ENCODE data around the gene CENPB. TPM values are rescaled to one million over a fixed set of nuclear protein-coding genes. Genes with fewer than 3 reads are reported as not detected.

The CENPB gene
- polyA plus RNA-seq, 1 donor from 2014 or later, result 37.9 TPM

DNA sequence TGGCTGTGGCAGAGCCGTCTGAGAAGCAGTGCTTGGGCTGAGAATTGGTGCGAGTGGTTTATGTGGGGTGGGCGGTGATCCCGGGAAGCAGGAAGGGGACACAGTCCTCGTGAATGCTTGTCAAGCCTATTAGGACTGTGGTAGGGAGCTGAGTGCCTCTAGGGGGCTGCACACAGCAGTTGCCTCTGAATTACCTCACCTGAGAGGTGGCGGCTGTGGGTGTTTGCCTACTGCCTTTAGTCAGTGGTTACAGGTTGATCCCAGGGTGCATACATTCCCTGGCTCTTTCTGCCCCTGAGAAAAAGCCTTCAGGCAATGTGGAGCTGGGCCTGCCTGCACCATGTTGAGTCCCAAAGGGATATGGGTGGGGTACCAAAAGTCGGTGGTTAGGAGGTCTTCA lies 39.0 kb upstream of the CENPB start:
- Histone ChIP-seq H3F3A (ENCODE audit: insufficient read depth, low read length, poor library complexity, severe bottlenecking) (no peaks in the 10 kb centered on the region), H2AFZ (ENCODE audit: low read depth, low read length) (no peak overlapping the region), H3K9me3 (ENCODE audit: low read length) (no peaks in the 10 kb centered on the region), H3K36me3 (ENCODE audit: insufficient read depth, low read length) (no peaks in the 10 kb centered on the region), H3K27ac (ENCODE audit: low read length) (no peak overlapping the region), H3K27me3 (ENCODE audit: insufficient read depth, low read depth, low read length) (no peaks in the 10 kb centered on the region), H4K20me1 (ENCODE audit: insufficient read depth) (no peaks in the 10 kb centered on the region), H3K4me3 (ENCODE audit: low read length) (no peak overlapping the region), H3K9me2 (ENCODE audit: insufficient read depth, low read length) (no peaks in the 10 kb centered on the region), H3K4me2 (ENCODE audit: low read length) (no peak overlapping the region), H3K79me2 (replicated peaks; ENCODE audit: insufficient read depth, low read length) (peaks cover 6% of the 10 kb centered on the region), H3K9ac (ENCODE audit: low read length) (no peak overlapping the region)
- TF ChIP-seq TAF1 (IDR thresholded peaks at IDR 0.05; ENCODE audit: low read depth), result no peak
- no peak for TF ChIP-seq SMC3 (conservative IDR thresholded peaks at IDR 0.05; ENCODE audit: poor library complexity)
- TF ChIP-seq MXI1 (conservative IDR thresholded peaks at IDR 0.05; ENCODE audit: poor library complexity, severe bottlenecking), result no peak
- TF ChIP-seq, protein P1, sequence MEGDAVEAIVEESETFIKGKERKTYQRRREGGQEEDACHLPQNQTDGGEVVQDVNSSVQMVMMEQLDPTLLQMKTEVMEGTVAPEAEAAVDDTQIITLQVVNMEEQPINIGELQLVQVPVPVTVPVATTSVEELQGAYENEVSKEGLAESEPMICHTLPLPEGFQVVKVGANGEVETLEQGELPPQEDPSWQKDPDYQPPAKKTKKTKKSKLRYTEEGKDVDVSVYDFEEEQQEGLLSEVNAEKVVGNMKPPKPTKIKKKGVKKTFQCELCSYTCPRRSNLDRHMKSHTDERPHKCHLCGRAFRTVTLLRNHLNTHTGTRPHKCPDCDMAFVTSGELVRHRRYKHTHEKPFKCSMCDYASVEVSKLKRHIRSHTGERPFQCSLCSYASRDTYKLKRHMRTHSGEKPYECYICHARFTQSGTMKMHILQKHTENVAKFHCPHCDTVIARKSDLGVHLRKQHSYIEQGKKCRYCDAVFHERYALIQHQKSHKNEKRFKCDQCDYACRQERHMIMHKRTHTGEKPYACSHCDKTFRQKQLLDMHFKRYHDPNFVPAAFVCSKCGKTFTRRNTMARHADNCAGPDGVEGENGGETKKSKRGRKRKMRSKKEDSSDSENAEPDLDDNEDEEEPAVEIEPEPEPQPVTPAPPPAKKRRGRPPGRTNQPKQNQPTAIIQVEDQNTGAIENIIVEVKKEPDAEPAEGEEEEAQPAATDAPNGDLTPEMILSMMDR (IDR thresholded peaks at IDR 0.05; ENCODE audit: poor library complexity, severe bottlenecking), result no peak

DNA sequence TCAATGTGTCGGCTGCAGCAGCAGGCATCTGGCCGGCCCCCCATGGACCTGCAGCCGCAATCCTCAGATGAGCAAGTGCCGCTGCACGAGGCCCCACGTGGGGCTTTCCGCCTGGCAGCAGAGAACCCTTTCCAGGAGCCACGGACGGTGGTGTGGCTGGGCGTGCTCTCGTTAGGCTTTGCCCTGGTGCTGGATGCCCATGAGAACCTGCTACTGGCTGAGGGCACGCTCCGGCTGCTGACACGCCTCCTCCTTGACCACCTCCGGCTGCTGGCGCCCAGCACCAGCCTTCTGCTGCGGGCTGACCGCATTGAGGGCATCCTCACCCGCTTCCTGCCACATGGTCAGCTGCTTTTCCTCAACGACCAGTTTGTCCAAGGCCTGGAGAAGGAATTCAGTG lies 37.3 kb upstream of the CENPB start:
- Histone ChIP-seq H4K20me1 (ENCODE audit: insufficient read depth) (no peaks in the 10 kb centered on the region), H3K27me3 (ENCODE audit: insufficient read depth, low read depth, low read length) (no peaks in the 10 kb centered on the region), H3K9ac (ENCODE audit: low read length) (no peak overlapping the region), H3K4me3 (ENCODE audit: low read length) (no peak overlapping the region), H2AFZ (ENCODE audit: low read depth, low read length) (no peak overlapping the region), H3F3A (ENCODE audit: insufficient read depth, low read length, poor library complexity, severe bottlenecking) (peaks cover 7% of the 10 kb centered on the region), H3K4me2 (ENCODE audit: low read length) (no peak overlapping the region), H3K9me3 (ENCODE audit: low read length) (no peaks in the 10 kb centered on the region), H3K9me2 (ENCODE audit: insufficient read depth, low read length) (no peaks in the 10 kb centered on the region), H3K27ac (ENCODE audit: low read length) (no peak overlapping the region), H3K36me3 (ENCODE audit: insufficient read depth, low read length) (no peaks in the 10 kb centered on the region), H3K79me2 (replicated peaks; ENCODE audit: insufficient read depth, low read length) (peaks cover 6% of the 10 kb centered on the region)
- TF ChIP-seq EP300 (conservative IDR thresholded peaks at IDR 0.05; ENCODE audit: poor library complexity, severe bottlenecking), result no peak
- TF ChIP-seq TAF1 (IDR thresholded peaks at IDR 0.05; ENCODE audit: low read depth), result no peak
- TF ChIP-seq POLR2AphosphoS5 (IDR thresholded peaks at IDR 0.05), result no peak
- no peak for TF ChIP-seq MXI1 (conservative IDR thresholded peaks at IDR 0.05; ENCODE audit: poor library complexity, severe bottlenecking)
- TF ChIP-seq EZH2 (IDR thresholded peaks at IDR 0.05; ENCODE audit: borderline replicate concordance, insufficient read depth, low read length, poor library complexity, severe bottlenecking), result no peak
- TF ChIP-seq, protein P1 (IDR thresholded peaks at IDR 0.05; ENCODE audit: poor library complexity, severe bottlenecking), result no peak
- TF ChIP-seq RAD21 (conservative IDR thresholded peaks at IDR 0.05), result no peak
- TF ChIP-seq, protein P2, sequence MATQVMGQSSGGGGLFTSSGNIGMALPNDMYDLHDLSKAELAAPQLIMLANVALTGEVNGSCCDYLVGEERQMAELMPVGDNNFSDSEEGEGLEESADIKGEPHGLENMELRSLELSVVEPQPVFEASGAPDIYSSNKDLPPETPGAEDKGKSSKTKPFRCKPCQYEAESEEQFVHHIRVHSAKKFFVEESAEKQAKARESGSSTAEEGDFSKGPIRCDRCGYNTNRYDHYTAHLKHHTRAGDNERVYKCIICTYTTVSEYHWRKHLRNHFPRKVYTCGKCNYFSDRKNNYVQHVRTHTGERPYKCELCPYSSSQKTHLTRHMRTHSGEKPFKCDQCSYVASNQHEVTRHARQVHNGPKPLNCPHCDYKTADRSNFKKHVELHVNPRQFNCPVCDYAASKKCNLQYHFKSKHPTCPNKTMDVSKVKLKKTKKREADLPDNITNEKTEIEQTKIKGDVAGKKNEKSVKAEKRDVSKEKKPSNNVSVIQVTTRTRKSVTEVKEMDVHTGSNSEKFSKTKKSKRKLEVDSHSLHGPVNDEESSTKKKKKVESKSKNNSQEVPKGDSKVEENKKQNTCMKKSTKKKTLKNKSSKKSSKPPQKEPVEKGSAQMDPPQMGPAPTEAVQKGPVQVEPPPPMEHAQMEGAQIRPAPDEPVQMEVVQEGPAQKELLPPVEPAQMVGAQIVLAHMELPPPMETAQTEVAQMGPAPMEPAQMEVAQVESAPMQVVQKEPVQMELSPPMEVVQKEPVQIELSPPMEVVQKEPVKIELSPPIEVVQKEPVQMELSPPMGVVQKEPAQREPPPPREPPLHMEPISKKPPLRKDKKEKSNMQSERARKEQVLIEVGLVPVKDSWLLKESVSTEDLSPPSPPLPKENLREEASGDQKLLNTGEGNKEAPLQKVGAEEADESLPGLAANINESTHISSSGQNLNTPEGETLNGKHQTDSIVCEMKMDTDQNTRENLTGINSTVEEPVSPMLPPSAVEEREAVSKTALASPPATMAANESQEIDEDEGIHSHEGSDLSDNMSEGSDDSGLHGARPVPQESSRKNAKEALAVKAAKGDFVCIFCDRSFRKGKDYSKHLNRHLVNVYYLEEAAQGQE (IDR thresholded peaks at IDR 0.05; ENCODE audit: borderline replicate concordance), result no peak
- TF ChIP-seq SMC3 (conservative IDR thresholded peaks at IDR 0.05; ENCODE audit: poor library complexity), result no peak

All from neural cell (in vitro differentiated cells).